MV-4-11 (cell line): ENCODE results near the gene KRT85.
A peak's percentile ranks its signal among the peaks of the same experiment; 100 is the strongest.

ENCODE experiments used
- DNase-seq: peaks from one replicate; lab custom pipeline; 2025; lab: John Stamatoyannopoulos, UW

Gene KRT85

GRCh38 chr12:52364901-52365489, 2.3 kb downstream of the KRT85 start:
- no peak for DNase-seq

DNA sequence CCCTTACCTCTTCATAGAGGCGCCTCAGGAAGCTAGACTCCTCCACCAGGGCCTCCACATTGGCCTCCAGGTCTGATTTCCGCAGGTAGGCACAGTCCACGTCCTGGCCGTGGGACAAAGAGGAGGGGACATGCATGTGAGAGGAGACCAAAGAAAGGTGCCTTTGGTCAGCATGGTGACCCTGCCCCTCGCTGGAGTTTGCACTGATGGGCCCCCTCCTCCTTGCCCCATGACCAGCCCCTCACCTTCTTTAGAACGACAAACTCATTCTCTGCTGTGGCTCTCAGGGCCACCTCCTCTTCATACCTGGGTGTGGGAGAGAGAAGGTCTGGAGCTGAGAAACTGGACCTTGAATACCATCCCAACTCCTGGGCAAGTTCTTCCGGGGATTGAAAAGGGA, 3.2 kb downstream of the KRT85 start:
- no peak for DNase-seq

- DNase-seq: no peak
Measured at GRCh38 chr12:52363111-52363679, 4.1 kb downstream of the KRT85 start.

GRCh38 chr12:52362118-52362726, 5.1 kb downstream of the KRT85 start:
- no peak for DNase-seq

- DNase-seq: no peak
Measured at GRCh38 chr12:52361553-52361952, 5.7 kb downstream of the KRT85 start.

DNA sequence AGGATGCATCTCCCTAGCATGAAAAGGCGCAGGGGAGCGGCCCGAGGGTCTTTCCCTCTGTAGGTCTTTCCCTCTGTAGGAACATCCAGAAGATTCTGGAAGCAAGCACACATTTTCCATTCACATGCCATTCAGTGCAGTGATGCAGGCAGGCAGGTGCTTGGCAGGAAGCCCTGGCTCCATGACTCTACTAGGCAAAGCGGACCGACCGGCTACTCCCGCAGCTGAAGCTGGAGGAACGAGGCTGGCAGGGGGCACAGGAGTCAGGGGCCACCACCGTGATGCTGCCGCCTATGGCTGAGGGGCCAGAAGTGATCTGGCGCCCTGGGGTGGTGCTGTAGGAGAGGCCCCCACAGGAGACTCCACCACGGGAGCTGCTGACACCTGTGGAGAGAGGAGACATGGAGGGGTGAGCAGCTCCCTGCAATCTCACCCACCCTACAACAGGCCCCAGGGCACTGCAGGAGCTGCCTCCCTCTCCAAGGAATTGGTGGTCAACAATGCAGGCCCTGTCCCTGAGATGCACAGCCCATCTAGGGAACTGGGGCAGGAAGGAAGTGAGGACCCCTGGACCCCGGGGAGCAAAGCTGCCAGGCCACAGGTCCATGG, 6.5 kb downstream of the KRT85 start:
- no peak for DNase-seq

GRCh38 chr12:52360106-52360662, 7.1 kb downstream of the KRT85 start:
- no peak for DNase-seq

GRCh38 chr12:52359621-52360061, 7.6 kb downstream of the KRT85 start:
- DNase-seq: peak; percentile 3

- DNase-seq: no peak
Measured at GRCh38 chr12:52358575-52359350, 8.5 kb downstream of the KRT85 start.

GRCh38 chr12:52356762-52357580, 10.3 kb downstream of the KRT85 start:
- DNase-seq: no peak

GRCh38 chr12:52356031-52356761, 11.1 kb downstream of the KRT85 start:
- DNase-seq: no peak

DNA sequence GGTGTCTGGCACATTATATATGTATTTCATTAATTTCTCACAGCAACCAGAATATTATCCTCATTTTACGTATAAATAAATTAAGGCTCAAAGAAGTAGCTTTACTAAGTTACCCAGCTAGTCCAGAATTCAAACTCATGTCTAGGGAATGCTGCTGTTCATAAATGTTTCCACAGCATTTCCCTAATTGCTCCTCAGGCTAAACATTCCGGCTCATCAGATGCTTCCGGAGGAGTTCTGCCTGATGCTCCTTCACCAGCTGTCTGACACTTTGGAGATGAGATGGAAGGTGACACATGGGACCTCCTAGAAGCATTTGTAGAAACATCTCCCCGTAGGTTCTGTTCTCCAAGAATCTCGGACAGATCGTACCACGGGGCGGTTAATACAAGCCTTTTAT, 12.1 kb downstream of the KRT85 start:
- no peak for DNase-seq

GRCh38 chr12:52354200-52354599, 13.1 kb downstream of the KRT85 start:
- DNase-seq: no peak

- no peak for DNase-seq
Measured at GRCh38 chr12:52353766-52354165, 13.5 kb downstream of the KRT85 start.

- no peak for DNase-seq
Measured at GRCh38 chr12:52352951-52353350, 14.3 kb downstream of the KRT85 start.

DNA sequence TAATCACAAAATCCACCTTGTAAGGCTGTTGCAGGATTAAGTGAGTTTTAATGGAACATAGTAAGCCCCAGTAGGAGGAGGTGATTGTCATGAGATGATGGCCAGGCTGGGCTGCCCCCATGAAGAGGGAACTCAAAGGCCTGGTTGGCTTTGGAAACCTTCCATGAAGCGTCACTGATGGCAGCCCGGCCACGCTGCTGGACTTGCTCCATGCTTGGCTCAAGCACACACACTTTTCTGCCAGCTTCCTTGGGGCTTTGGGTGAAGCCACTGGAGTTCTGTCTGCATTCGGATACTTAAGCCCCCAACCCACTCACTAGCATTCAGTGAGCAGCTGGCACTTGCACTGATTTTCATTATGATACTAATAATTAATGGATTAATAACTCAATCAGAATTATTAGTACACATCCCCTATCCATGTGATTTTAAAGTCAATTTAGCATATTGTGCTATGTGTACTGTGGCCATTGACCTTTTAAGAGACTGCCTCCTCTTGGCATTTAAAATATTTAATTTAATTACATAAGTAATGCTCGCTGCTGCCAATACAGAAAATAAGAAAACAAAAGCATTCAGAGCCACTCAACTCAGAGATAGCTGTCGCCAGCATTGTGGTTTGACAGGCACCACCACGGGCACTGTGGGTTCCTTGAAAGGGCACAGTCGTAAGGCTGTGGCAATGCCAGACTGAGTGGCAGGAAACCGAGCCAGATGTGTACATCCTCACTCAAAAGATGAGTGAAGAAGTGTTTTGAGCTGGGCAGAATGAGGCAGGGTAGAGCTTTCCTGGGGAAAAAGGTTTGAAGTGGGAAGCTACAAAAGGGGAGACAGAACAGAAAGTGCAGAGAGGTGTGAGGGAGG, 15.9 kb downstream of the KRT85 start:
- no peak for DNase-seq

GRCh38 chr12:52350786-52351185, 16.5 kb downstream of the KRT85 start:
- no peak for DNase-seq

DNA sequence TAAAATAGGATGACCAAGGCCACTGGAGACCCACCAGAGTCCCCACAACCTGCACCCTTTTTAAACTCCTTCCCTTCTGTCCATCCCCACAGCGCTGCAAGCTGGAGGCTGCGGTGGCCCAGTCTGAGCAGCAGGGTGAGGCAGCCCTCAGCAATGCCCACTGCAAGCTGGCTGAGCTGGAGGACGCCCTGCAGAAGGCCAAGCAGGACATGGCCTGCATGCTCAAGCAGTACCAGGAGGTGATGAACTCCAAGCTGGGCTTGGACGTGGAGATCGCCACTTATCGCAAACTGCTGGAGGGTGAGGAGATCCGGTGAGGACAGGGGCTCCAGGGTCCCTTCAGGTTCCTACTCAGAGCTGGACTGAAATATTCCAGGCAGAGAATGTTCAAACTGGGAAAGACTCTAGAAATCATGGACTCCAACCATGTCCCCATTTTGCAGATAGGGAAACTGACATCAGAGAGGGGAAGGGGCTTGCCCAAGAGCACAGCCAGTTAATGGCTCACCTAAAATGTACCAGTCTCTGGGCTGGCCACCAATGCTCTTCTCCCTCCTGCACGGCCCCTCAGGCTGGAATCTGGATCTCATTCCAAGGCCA, 17.2 kb downstream of the KRT85 start:
- no peak for DNase-seq

- no peak for DNase-seq
Measured at GRCh38 chr12:52349196-52349595, 18.1 kb downstream of the KRT85 start.
